AG04450 (cell line): Measurements from ENCODE around the gene ARHGEF12. TPM values are rescaled to one million over a fixed set of nuclear protein-coding genes. Genes with fewer than 3 reads are reported as not detected.

Source experiments
- CTCF ChIA-PET: fragments of 300-600, 350-600 bp; formaldehyde crosslinking; extraction: SDS; loops from one replicate; lab custom pipeline; 2022; ENCODE audit warnings: antibody characterized with exemption, inconsistent platforms; lab: Charles Lee
- POLR2A ChIA-PET: fragments of 350-600 bp; formaldehyde crosslinking; extraction: SDS; loops from one replicate; lab custom pipeline; 2021; ENCODE audit warnings: antibody characterized with exemption, inconsistent platforms; lab: Yijun Ruan, JAX
- DNase-seq: peaks from one replicate; pipeline ENCODE4 v3.0.0-alpha.2; 2011; ENCODE audit warnings: low read depth, low spot score
- H3K27ac ChIP-seq: one replicate; pipeline ENCODE4 v1.5.1; 2012; ENCODE audit warnings: low read depth, low read length, control low read depth
- H3K27me3 ChIP-seq: one replicate; pipeline ENCODE4 v1.6.0; 2012; ENCODE audit warnings: low read length; ENCODE audit not compliant: control insufficient read depth, insufficient read depth
- H3K4me3 ChIP-seq: 2 replicates; pipeline ENCODE4 v1.5.1; 2011; ENCODE audit warnings: mild to moderate bottlenecking, low read depth, low read length, control low read depth
- H3K9me3 ChIP-seq: 2 replicates; pipeline ENCODE4 v1.5.1; 2012; ENCODE audit warnings: low read length; ENCODE audit not compliant: control insufficient read depth, insufficient read depth
- polyA plus RNA-seq: library from polyadenylated mRNA; depleted of rRNA; stranded (reverse); fragments of >200 nt; gene quantifications from 2 replicates; pipeline ENCODE4 v1.2.3, GENCODE V29; 2011
- TF ChIP-seq, protein P1 (sequence below): IDR thresholded peaks from 2 replicates; pipeline ENCODE4 v1.5.1; 2011; ENCODE audit warnings: low read depth, low read length, control low read depth, inconsistent platforms

ARHGEF12 gene
- polyA plus RNA-seq, 1 experiment = 64.8 TPM

DNA sequence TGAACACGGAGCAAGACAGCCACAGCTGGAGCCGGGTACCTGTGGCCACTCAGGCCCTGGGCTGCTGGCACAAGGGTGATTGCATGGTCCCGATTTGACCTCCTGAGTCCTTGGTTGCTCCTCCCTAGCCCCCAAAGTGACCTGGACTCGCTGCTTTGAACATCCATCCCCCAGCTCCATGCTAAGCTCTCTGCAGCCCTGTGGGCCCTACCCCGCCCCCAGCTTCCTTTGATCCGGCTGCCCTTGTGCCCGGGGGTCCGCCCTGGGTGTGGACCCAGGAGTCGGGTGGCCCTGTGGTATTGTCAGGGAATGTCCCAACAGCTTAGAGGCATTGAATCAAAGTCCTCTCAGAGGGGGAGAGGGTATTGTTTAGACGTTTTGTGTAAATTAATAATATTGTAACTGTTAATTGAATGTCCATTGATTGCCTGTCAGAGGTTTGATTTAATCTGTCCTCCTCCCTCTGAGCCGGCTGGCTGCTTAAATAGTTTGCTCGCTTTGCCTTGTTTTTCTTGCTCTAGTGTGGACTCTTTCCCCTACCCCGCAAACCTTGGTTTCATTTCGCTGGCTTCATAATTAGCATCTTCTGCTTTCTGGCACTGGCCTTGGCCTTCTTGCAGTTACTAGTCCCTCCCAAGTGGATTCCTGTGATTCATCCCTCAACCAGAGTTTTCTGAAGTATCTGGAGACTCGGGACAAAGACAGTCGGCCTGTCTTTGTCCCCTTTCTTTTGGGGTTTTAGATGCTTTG lies 196.0 kb downstream of the ARHGEF12 start:
- TF ChIP-seq, protein P1, sequence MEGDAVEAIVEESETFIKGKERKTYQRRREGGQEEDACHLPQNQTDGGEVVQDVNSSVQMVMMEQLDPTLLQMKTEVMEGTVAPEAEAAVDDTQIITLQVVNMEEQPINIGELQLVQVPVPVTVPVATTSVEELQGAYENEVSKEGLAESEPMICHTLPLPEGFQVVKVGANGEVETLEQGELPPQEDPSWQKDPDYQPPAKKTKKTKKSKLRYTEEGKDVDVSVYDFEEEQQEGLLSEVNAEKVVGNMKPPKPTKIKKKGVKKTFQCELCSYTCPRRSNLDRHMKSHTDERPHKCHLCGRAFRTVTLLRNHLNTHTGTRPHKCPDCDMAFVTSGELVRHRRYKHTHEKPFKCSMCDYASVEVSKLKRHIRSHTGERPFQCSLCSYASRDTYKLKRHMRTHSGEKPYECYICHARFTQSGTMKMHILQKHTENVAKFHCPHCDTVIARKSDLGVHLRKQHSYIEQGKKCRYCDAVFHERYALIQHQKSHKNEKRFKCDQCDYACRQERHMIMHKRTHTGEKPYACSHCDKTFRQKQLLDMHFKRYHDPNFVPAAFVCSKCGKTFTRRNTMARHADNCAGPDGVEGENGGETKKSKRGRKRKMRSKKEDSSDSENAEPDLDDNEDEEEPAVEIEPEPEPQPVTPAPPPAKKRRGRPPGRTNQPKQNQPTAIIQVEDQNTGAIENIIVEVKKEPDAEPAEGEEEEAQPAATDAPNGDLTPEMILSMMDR = no peak
- no peak overlapping the region for H3K4me3 ChIP-seq
- peak overlapping the region; percentile 3 for H3K27ac ChIP-seq
- ChIA-PET POLR2A (no interaction called here), CTCF (interaction anchor here (0.6 kb wide), 1 partner anchor 22 kb away, joined by 4 read pairs; no protein-coding TSS in a partner anchor)
- H3K27me3 ChIP-seq = no peaks in the 10 kb centered on the region
- DNase-seq = no peak
- no peaks in the 10 kb centered on the region for H3K9me3 ChIP-seq

DNA sequence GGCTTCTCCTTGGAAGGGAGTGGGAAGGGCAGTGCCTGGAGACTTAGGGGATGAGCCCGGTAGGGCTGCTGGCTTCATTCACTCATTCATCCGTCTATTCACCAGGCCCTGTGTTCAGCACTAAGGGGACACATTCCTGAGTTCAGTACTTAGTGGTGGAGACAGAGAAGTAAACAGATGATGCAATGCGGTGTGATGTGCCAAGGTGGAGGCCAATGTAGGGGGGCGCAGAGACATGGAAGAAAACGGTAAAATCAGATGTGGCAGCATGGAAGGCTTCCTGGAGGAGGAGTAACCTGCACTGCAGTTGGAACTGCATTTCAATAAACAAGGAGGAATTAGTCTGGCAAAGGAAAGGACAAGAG lies 196.6 kb downstream of the ARHGEF12 start:
- TF ChIP-seq, protein P1 = no peak
- ChIA-PET POLR2A (no interaction called here), CTCF (no interaction called here)
- Histone ChIP-seq H3K27me3 (no peaks in the 10 kb centered on the region), H3K27ac (peak overlapping the region; percentile 3), H3K9me3 (no peaks in the 10 kb centered on the region), H3K4me3 (no peak overlapping the region)
- no peak for DNase-seq

DNA sequence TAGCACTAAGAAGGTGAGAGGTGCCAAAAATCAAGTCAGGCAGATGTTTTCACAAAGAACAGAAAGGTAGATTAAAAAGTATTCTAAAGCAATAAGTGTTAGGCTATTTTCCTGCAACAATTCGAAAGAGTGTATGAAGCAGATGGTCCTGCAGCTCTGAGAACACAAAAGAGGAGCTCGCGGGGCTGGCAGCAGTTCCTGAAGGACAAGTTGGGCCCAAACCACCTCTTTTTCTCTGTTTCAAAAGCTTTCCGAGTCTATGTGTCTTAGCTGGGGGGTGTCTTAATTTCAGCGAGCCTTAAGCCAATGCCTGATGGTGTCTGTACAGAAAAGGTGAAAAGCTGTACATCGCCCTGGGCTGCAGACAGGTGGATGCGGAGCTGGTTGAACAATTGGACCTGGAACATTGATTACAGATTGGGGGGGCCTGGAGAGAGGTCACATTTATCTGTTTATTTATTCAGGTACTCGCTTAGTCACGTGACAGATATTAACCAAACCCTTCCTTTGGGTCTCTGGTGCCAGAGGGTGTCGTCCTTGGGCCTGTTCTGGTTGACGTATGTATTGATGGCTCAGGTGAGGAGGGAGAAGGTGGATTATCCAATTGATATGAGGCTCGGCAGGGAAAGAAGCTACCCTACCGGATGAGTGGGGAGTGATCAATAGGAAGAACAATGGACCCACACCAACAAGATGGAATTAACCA lies 200.0 kb downstream of the ARHGEF12 start:
- no peak overlapping the region for H3K27ac ChIP-seq
- no peaks in the 10 kb centered on the region for H3K27me3 ChIP-seq
- TF ChIP-seq, protein P1 = no peak
- ChIA-PET POLR2A (no interaction called here), CTCF (interaction anchor here (1.7 kb wide), 1 partner anchor 149 kb away, joined by 5 read pairs; no protein-coding TSS in a partner anchor)
- no peak for DNase-seq
- no peaks in the 10 kb centered on the region for H3K9me3 ChIP-seq
- no peak overlapping the region for H3K4me3 ChIP-seq

DNA sequence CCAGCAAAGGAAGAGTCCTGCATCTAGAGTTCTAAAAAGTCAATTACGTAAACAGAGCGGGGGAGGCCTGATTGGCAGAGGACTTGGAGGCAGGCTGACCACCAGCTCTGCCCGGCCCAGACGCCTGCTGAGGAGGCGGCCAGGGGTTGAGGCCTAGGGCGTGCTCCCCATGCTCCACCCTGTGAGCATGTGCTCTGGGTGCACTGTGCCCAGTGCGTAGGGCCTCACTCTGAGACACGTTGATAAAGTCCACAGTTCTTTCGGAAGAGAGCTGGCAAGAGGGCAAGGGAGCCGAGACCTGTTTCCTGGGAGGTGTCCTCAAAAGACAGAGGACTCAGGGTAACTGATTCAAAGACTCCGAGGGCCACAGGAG lies 200.6 kb downstream of the ARHGEF12 start:
- TF ChIP-seq, protein P1 = no peak
- POLR2A ChIA-PET = interaction anchor here (0.6 kb wide), 1 partner anchor 271 kb away, joined by 3 read pairs; no protein-coding TSS in a partner anchor

DNA sequence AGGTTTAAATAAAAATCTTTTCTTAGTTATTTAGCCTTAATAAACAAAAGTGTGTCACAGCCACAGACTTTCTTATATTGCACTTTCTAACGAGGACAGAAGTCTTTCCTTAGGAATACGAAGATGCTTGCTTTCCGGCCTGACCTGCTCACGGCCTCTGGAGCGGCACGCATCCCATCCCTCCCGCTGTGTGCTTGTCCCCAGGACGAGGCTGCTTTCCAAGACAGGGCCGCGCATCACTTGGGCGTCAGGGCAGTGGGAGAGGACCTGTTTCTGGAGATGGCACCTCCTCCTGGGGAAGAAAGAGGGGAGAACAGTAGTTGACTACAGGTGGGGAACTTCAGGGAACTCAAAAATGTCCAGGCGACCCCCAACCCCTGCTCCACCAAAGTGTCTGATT lies 201.8 kb downstream of the ARHGEF12 start:
- TF ChIP-seq, protein P1 = no peak
- Histone ChIP-seq H3K4me3 (no peak overlapping the region), H3K27ac (no peak overlapping the region), H3K27me3 (no peaks in the 10 kb centered on the region), H3K9me3 (no peaks in the 10 kb centered on the region)
- CTCF ChIA-PET = no interaction called here
- POLR2A ChIA-PET = no interaction called here
- DNase-seq = no peak

More for the DNA sequence above, 200.6 kb downstream of the ARHGEF12 start:
- CTCF ChIA-PET = interaction anchor here (1.7 kb wide), 1 partner anchor 148 kb away, joined by 5 read pairs; no protein-coding TSS in a partner anchor
- no peak for DNase-seq
- Histone ChIP-seq H3K9me3 (no peaks in the 10 kb centered on the region), H3K27ac (no peak overlapping the region), H3K4me3 (no peak overlapping the region), H3K27me3 (no peaks in the 10 kb centered on the region)
